Liver (tissue), 9 donors: Measurements from ENCODE around the gene RPH3AL. TPM values are rescaled to one million over a fixed set of nuclear protein-coding genes. Genes with fewer than 3 reads are reported as not detected.

Experiments
- DNase-seq: peaks from one replicate; pipeline ENCODE4 v3.0.0-alpha.2; 2017; ENCODE audit warnings: low spot score
- H3K27ac ChIP-seq, 2 donors: one replicate each; pipeline ENCODE4 v1.7.0; 2013; ENCODE audit warnings: inconsistent platforms in 2 of 2, low read length in 2 of 2, control low read depth in 1 of 2, low read depth in 1 of 2, mild to moderate bottlenecking in 1 of 2
- H3K27me3 ChIP-seq, 4 donors: one replicate each; pipeline versions ENCODE4 v1.6.1 to v1.7.0; 2013; ENCODE audit warnings: low read length in 3 of 4, inconsistent platforms in 1 of 4, mild to moderate bottlenecking in 1 of 4, moderate library complexity in 1 of 4; ENCODE audit not compliant: control insufficient read depth in 4 of 4, insufficient read depth in 4 of 4
- H3K36me3 ChIP-seq, 4 donors: one replicate each; pipeline versions ENCODE4 v1.6.1 to v1.7.0; 2013; ENCODE audit warnings: low read length in 3 of 4, mild to moderate bottlenecking in 3 of 4, low read depth in 1 of 4, moderate library complexity in 1 of 4; ENCODE audit not compliant: control insufficient read depth in 4 of 4, insufficient read depth in 3 of 4
- H3K4me1 ChIP-seq, 4 donors: one replicate each; pipeline versions ENCODE4 v1.6.1 to v1.7.0; 2013; ENCODE audit warnings: low read length in 3 of 4, mild to moderate bottlenecking in 3 of 4, moderate library complexity in 1 of 4; ENCODE audit not compliant: control insufficient read depth in 4 of 4, insufficient read depth in 4 of 4
- H3K4me3 ChIP-seq, 3 donors: one replicate each; pipeline versions ENCODE4 v1.6.1 to v1.7.0; 2013; ENCODE audit warnings: low read length in 3 of 3, control low read depth in 1 of 3, low read depth in 1 of 3, mild to moderate bottlenecking in 1 of 3
- H3K9ac ChIP-seq, 2 donors: one replicate each; pipeline ENCODE4 v1.7.0; 2013; ENCODE audit warnings: low read length in 2 of 2, mild to moderate bottlenecking in 2 of 2, moderate library complexity in 2 of 2, control low read depth in 1 of 2, low read depth in 1 of 2
- H3K9me3 ChIP-seq, 4 donors: one replicate each; pipeline versions ENCODE4 v1.6.1 to v1.7.0; 2013; ENCODE audit warnings: low read length in 3 of 4; ENCODE audit not compliant: control insufficient read depth in 4 of 4
- ATF3 ChIP-seq: IDR thresholded peaks from 2 replicates; pipeline ENCODE4 v1.6.1; 2016; ENCODE audit warnings: antibody characterized with exemption
- EGR1 ChIP-seq, 2 donors: IDR thresholded peaks; 2 replicates each; pipeline ENCODE4 v1.6.1; 2016 to 2018; ENCODE audit warnings: antibody characterized with exemption in 2 of 2, low read depth in 2 of 2
- FOXA1 ChIP-seq: IDR thresholded peaks from 2 replicates; pipeline ENCODE4 v1.6.1; 2016; ENCODE audit warnings: antibody characterized with exemption
- FOXA2 ChIP-seq: IDR thresholded peaks from 2 replicates; pipeline ENCODE4 v1.6.1; 2016; ENCODE audit warnings: antibody characterized with exemption
- GABPA ChIP-seq, 2 donors: IDR thresholded peaks in 1 of 2; conservative IDR thresholded peaks in 1 of 2; 2 replicates each; pipeline ENCODE4 v1.6.1; 2016; ENCODE audit warnings: antibody characterized with exemption in 2 of 2, mild to moderate bottlenecking in 1 of 2, moderate library complexity in 1 of 2
- HNF4A ChIP-seq, 2 donors: conservative IDR thresholded peaks; 2 replicates each; pipeline ENCODE4 v1.6.1; 2016; ENCODE audit warnings: antibody characterized with exemption in 2 of 2, mild to moderate bottlenecking in 2 of 2
- HNF4G ChIP-seq: IDR thresholded peaks from 2 replicates; pipeline ENCODE4 v1.6.1; 2016; ENCODE audit warnings: antibody characterized with exemption
- JUND ChIP-seq, 2 donors: IDR thresholded peaks; 2 replicates each; pipeline ENCODE4 v1.6.1; 2016; ENCODE audit warnings: antibody characterized with exemption in 2 of 2
- NR2F2 ChIP-seq: IDR thresholded peaks from 2 replicates; pipeline ENCODE4 v1.6.1; 2016; ENCODE audit warnings: antibody characterized with exemption
- RAD21 ChIP-seq, 2 donors: IDR thresholded peaks; 2 replicates each; pipeline ENCODE4 v1.6.1; 2016; ENCODE audit warnings: antibody characterized with exemption in 2 of 2, mild to moderate bottlenecking in 2 of 2
- RXRA ChIP-seq, 2 donors: IDR thresholded peaks; 2 replicates each; pipeline ENCODE4 v1.6.1; 2017 to 2018; ENCODE audit warnings: antibody characterized with exemption in 2 of 2, mild to moderate bottlenecking in 1 of 2
- SP1 ChIP-seq: IDR thresholded peaks from 2 replicates; pipeline ENCODE4 v1.6.1; 2018; ENCODE audit warnings: antibody characterized with exemption, mild to moderate bottlenecking
- TAF1 ChIP-seq: conservative IDR thresholded peaks from 2 replicates; pipeline ENCODE4 v1.6.1; 2016; ENCODE audit warnings: antibody characterized with exemption, mild to moderate bottlenecking
- ZBTB33 ChIP-seq: IDR thresholded peaks from 2 replicates; pipeline ENCODE4 v1.6.1; 2016; ENCODE audit warnings: antibody characterized with exemption
- WGBS: extraction: QIAGEN DNeasy Blood & Tissue Kit; methylation state at CpG from one replicate; pipeline ENCODE4 v1.1.7; 2013; 5-methylcytosine and 5-hydroxymethylcytosine counted together
- polyA plus RNA-seq, 2 donors: library from polyadenylated mRNA; stranded (reverse) in 1 of 2; unstranded in 1 of 2; fragments of 200-250 nt in 1 of 2; fragments of >200 nt in 1 of 2; fragmentation: Nextera tagmentation in 1 of 2; extraction: Ambion mirVana in 1 of 2; gene quantifications; one replicate each; pipeline versions ENCODE4 v1.2.1 to v1.2.3, GENCODE V29; 2013 to 2015
- total RNA-seq, 2 donors: library from RNA; depleted of rRNA; stranded (reverse); fragments of >200 nt; gene quantifications; one replicate each; pipeline ENCODE4 v1.2.3, GENCODE V29; 2014
- TF ChIP-seq, protein P1 (sequence below): fragments of 150-350 bp; IDR thresholded peaks from 2 replicates; pipeline ENCODE4 v1.5.1; 2017; ENCODE audit warnings: improper control_type of control experiment, low read depth, low read length; ENCODE audit not compliant: missing input control
- TF ChIP-seq, protein P2 (sequence below): IDR thresholded peaks from 2 replicates; pipeline ENCODE4 v1.6.1; 2016; ENCODE audit warnings: antibody characterized with exemption, mild to moderate bottlenecking
- donor health status: healthy.
- donor health status: healthy.
- donor health status: healthy.
- donor health status: healthy.
- donor health status: healthy.

RPH3AL gene
- total and polyA plus RNA-seq, 4 donors = 8.5 to 52.5 (median 13.9) TPM

GRCh38 chr17:230395-230770 is 122.2 kb downstream of the RPH3AL start:
- H3K4me1 ChIP-seq = peaks cover 11 to 29% (median 20%) of the 10 kb centered on the region in 4 donors
- TF ChIP-seq, protein P1, sequence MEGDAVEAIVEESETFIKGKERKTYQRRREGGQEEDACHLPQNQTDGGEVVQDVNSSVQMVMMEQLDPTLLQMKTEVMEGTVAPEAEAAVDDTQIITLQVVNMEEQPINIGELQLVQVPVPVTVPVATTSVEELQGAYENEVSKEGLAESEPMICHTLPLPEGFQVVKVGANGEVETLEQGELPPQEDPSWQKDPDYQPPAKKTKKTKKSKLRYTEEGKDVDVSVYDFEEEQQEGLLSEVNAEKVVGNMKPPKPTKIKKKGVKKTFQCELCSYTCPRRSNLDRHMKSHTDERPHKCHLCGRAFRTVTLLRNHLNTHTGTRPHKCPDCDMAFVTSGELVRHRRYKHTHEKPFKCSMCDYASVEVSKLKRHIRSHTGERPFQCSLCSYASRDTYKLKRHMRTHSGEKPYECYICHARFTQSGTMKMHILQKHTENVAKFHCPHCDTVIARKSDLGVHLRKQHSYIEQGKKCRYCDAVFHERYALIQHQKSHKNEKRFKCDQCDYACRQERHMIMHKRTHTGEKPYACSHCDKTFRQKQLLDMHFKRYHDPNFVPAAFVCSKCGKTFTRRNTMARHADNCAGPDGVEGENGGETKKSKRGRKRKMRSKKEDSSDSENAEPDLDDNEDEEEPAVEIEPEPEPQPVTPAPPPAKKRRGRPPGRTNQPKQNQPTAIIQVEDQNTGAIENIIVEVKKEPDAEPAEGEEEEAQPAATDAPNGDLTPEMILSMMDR = no peak
- TF ChIP-seq NR2F2 (no peak), TAF1 (no peak), GABPA (IDR thresholded peaks at IDR 0.05 in 1 of 2, conservative IDR thresholded peaks at IDR 0.05 in 1 of 2) (no peak), RXRA (IDR thresholded peaks at IDR 0.05) (no peak), SP1 (no peak), RAD21 (IDR thresholded peaks at IDR 0.05) (no peak)
- H3K27me3 ChIP-seq = no peaks in the 10 kb centered on the region
- no peaks in the 10 kb centered on the region for H3K36me3 ChIP-seq
- H3K9ac ChIP-seq = no peak overlapping the region
- H3K27ac ChIP-seq = no peak overlapping the region
- no peak overlapping the region for H3K4me3 ChIP-seq
- no peak for DNase-seq
- H3K9me3 ChIP-seq = no peaks in the 10 kb centered on the region
- 92% methylated on average over 7 of the region's 7 CpGs for WGBS

DNA sequence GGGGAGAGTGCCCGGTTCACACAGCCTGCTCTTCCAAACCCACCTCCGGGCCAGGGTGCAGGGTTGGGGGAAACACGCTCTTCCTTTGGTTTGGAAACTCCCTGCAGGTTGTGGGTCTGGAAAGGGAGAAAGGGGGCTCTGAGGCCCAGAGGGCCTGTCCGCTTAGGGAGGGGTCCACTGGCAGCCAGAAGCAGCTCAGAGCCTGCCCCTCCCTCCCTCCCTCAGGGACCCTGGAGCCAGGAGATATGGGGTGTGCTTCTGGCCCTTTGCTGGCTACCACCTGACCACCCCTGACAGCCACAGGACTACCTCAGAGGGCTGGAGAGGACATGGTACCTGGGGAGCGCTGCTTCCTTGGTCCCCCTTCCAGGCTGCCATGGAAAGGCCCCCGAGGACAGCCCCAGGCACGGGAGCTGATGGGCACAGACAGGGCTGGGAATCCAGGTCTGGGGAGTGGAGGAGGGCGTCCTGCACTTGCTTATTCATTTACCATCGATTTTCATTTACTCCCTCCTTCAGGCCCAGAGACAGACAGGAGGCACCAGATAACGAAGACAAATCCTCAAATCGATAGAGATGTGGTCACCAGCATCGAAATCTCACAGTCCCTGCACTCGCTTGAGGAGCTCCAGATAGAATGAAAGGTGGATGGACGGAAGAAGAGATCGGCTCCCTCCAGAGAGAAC is 122.8 kb downstream of the RPH3AL start:
- Histone ChIP-seq H3K4me1 (peaks cover 11 to 25% (median 18%) of the 10 kb centered on the region in 4 donors), H3K27me3 (no peaks in the 10 kb centered on the region), H3K9ac (no peak overlapping the region), H3K9me3 (no peaks in the 10 kb centered on the region), H3K36me3 (no peaks in the 10 kb centered on the region), H3K27ac (no peak overlapping the region), H3K4me3 (no peak overlapping the region)
- 92% methylated on average over 15 of the region's 15 CpGs for WGBS
- TF ChIP-seq SP1 (no peak), GABPA (IDR thresholded peaks at IDR 0.05 in 1 of 2, conservative IDR thresholded peaks at IDR 0.05 in 1 of 2) (no peak), HNF4G (no peak), TAF1 (no peak), FOXA1 (no peak), FOXA2 (no peak), ZBTB33 (no peak), RAD21 (IDR thresholded peaks at IDR 0.05) (no peak), NR2F2 (no peak), ATF3 (no peak), JUND (IDR thresholded peaks at IDR 0.05) (no peak), RXRA (IDR thresholded peaks at IDR 0.05) (no peak), HNF4A (conservative IDR thresholded peaks at IDR 0.05) (no peak), EGR1 (IDR thresholded peaks at IDR 0.05; ENCODE audit: low read depth in 2 of 2) (no peak)
- TF ChIP-seq, protein P2, sequence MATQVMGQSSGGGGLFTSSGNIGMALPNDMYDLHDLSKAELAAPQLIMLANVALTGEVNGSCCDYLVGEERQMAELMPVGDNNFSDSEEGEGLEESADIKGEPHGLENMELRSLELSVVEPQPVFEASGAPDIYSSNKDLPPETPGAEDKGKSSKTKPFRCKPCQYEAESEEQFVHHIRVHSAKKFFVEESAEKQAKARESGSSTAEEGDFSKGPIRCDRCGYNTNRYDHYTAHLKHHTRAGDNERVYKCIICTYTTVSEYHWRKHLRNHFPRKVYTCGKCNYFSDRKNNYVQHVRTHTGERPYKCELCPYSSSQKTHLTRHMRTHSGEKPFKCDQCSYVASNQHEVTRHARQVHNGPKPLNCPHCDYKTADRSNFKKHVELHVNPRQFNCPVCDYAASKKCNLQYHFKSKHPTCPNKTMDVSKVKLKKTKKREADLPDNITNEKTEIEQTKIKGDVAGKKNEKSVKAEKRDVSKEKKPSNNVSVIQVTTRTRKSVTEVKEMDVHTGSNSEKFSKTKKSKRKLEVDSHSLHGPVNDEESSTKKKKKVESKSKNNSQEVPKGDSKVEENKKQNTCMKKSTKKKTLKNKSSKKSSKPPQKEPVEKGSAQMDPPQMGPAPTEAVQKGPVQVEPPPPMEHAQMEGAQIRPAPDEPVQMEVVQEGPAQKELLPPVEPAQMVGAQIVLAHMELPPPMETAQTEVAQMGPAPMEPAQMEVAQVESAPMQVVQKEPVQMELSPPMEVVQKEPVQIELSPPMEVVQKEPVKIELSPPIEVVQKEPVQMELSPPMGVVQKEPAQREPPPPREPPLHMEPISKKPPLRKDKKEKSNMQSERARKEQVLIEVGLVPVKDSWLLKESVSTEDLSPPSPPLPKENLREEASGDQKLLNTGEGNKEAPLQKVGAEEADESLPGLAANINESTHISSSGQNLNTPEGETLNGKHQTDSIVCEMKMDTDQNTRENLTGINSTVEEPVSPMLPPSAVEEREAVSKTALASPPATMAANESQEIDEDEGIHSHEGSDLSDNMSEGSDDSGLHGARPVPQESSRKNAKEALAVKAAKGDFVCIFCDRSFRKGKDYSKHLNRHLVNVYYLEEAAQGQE = no peak
- TF ChIP-seq, protein P1 = no peak
- DNase-seq = no peak
